Stimulated activated CD8-positive, alpha-beta memory T cell treated with anti-CD3 and anti-CD28 coated beads, Interleukin-12 subunit alpha, Interleukin-12 subunit beta, amount 100 ng/mL, for 1 hour (primary cell): Measurements from ENCODE around the gene UFD1.

Experiments used
- DNase-seq: peaks from one replicate; pipeline ENCODE4 v3.0.0-alpha.2; 2020; ENCODE audit warnings: low read depth

The UFD1 gene, protein sequence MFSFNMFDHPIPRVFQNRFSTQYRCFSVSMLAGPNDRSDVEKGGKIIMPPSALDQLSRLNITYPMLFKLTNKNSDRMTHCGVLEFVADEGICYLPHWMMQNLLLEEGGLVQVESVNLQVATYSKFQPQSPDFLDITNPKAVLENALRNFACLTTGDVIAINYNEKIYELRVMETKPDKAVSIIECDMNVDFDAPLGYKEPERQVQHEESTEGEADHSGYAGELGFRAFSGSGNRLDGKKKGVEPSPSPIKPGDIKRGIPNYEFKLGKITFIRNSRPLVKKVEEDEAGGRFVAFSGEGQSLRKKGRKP

DNA sequence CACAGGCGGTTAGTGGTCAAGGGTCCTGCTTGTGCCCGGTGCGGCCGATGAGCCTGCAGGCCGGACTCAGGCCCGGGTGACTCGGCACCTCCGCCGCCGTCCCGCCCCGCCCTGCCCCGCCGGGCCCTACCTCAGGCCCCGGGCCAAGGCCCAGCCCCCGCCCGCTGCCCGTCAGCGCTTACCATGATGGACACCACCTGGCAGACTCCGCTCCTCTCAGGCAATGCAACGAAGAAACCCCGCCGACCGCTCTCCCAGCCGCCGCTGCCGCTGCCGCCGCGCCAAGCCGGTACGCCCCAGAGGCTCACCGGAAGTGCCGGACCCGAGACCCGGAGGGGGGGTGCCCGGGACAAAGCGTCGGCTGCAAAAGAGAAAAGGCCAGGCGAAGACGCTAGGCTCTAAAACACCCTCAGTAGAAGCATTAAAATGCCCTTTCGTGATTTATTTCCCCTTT, at the start of gene UFD1:
TSS of gene UFD1 (minus strand) at position 293 of the 454 bp plus-strand sequence. CDS start at position 185, 108 bp downstream.
- DNase-seq = peak; percentile 62

DNA sequence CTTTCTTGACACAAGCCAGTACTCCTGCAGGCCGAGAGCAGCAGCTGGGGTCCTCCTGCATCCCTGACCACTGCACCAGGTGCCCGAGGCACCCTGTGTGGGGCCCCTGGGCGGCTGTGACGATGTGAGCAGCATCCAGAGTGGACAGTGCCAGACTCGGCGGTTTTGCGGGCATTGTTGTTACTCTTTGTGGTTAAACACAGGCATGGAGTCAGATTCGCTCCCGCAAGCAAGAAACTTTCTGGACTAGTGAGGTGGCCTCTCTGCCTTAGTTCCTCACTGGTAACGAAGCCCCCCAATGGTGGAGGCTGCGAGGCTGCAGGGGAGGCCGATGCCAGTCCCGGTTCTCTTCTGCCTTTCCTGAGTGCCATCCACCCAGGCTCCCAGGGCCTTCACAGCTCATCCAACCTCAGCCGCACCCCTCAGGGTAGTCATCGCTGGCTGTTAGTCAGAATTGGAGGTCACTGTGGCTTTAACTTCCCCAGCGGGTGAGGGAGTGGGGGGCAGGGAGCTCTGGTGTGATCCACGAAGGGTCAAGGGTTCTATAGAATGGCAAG, 48.9 kb upstream of the UFD1 start:
- DNase-seq = no peak

- DNase-seq = no peak
Measured at GRCh38 chr22:19527321-19527721, 48.3 kb upstream of the UFD1 start.

GRCh38 chr22:19526702-19527111, 47.7 kb upstream of the UFD1 start:
- DNase-seq = no peak

DNA sequence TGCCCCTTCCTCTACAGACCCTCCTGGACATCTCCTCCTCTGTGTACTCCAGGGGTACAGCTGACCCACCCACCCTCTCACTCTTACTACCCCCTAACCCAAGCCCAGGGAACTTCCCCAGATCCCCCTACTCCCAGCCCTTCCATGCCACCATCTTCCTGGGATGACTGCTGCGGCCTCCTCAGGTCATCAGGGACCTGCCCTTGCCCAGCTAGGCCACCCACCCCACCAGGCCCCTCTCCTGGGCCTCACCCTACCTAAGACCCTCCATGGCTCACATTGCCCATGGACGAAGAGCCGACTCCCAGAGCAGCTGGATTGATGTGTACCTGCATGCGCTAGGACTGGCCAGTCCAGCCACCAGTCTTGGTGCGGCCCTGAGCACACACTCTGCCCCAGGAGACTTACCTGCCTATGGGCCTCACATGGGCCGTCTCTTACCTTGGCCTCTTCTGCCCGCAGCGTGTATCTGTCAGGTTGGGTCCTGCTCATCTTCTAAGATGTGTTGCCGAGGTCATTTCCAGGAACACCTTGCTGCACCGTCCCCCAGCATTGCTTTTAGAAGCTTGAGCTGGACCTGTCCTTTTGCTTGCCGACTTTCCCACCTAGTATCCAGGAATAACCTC, 47.2 kb upstream of the UFD1 start:
- DNase-seq = no peak

GRCh38 chr22:19525666-19526065, 46.7 kb upstream of the UFD1 start:
- DNase-seq = no peak

GRCh38 chr22:19525116-19525660, 46.2 kb upstream of the UFD1 start:
- DNase-seq = no peak

DNA sequence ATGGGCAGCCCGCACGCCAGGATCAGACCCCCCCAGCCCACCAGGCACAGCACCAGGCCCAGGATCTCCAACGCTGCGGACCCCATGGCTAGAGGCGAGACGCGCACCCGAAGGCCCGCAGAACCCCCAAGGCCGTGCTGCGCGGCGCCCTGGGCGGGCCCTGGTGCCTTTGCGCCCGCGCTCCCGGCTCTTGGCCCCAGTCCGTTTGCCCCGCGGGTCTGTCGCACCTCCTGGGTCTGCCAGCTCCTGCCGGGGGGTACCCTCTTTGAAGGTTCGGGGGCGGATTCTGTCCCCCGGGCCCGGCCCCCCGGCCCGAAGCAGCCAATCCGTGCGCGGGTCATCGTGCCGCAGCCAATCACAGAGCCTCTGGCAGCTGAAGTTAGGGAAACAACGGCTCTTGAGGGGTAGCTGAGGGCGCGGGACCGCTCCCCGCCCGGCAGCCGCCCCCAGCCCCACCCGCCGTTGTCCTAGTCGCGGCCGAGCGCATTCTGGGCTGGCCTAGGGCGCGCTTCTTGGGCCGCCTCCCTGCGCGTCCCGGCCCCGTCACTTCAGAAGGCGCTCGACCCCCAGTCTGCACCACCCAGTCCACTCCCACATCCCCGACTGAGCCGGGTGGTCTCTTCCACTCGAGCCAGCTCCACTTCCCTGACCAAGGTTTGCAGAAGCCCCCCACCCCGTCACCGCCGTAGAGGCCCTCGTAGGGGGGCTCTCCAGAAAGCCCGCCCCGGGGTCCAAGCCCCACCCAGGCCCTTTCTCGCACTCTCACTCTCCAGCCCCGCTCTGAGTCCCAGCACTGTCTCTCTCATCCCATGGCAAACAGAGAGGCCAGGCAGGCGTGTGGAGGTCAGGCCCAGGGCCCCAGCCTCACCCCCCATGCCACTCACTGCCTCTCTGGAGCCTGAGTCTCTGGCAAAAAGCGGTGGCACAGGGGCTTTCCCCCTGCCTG, 45.5 kb upstream of the UFD1 start, which contains the start of gene CLDN5:
TSS of gene CLDN5 (minus strand) at position 241 of the 946 bp plus-strand sequence. CDS start at position 86, 155 bp downstream.
- DNase-seq = no peak

GRCh38 chr22:19523240-19524169, 44.5 kb upstream of the UFD1 start:
- no peak for DNase-seq

DNA sequence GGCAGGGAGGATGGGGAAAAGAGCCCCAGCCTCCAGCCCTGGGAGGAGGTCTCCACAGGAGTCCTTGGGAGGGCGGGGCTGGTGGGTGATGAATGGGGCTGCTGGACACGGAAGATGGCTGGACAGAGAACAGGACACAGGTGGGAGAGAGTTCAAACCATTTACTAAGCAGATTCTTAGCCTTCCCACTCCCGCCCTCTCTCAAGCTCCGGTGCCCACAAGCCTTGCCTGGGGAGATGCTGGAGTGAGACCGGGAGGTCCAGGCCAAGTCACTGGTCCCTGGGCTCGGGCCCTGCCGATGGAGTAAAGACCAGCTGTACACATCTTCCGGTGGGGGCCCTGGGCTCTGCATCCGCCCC, 43.9 kb upstream of the UFD1 start:
- DNase-seq = no peak

GRCh38 chr22:19522190-19522880, 43.3 kb upstream of the UFD1 start:
- no peak for DNase-seq

DNA sequence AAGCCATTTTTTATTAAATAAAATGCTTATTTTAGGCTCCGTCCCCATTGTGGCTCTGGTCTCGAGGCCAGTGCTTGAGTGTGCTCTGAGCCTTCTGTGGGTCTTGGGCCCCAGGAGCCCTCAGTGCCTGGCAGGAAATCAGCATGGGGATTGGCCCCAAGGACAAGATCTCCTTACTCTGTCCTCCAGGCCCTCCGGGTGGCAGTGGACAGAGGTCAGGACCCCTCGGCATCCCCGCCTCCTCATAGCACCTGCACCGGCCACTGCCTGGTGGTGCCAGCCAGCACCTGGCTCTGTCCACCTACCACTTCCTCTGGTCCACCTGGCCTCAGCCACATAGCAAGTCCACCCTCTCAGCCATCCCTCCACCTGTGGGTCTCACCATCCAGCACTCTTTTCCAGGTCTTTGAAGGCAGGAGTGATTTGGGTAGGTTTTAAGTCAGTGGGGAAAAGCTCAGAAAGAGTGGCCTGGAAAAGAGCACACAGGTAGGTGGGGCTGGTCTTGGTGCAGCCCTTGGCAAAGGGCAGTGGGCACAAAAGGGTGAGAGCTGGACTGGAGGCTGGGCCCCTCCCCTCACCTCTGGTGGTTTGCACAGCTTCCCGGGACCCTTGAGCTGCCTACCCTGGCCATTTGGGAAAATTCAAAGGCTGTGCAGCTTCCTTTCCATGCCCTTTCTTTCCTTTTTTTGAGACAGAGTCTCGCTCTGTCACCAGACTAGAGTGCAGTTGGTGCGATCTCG, 41.7 kb upstream of the UFD1 start:
- DNase-seq = no peak

- no peak for DNase-seq
Measured at GRCh38 chr22:19520007-19520406, 41.0 kb upstream of the UFD1 start.

GRCh38 chr22:19519041-19519926, 40.3 kb upstream of the UFD1 start:
- no peak for DNase-seq

- DNase-seq = no peak
Measured at GRCh38 chr22:19518635-19519034, 39.6 kb upstream of the UFD1 start.

GRCh38 chr22:19517919-19518611, 39.1 kb upstream of the UFD1 start:
- no peak for DNase-seq

GRCh38 chr22:19517171-19517500, 38.1 kb upstream of the UFD1 start:
- DNase-seq = no peak
